IPS DF 6.9 (cell line): ENCODE measurements around the gene LRRN4CL.
"Not testable (repeated sequence)": the region's sequence is repeated elsewhere in the genome, so short reads cannot be mapped to it uniquely, and the experiment has no call there.

Experiments
- DNase-seq: peaks from one replicate; pipeline ENCODE4 v3.0.0-alpha.2; 2013; ENCODE audit warnings: low read depth, low spot score
- H3K27ac ChIP-seq: one replicate; pipeline ENCODE4 v1.5.1; 2013; ENCODE audit warnings: low read length, control low read depth
- H3K27me3 ChIP-seq: 2 replicates; pipeline ENCODE4 v1.6.1; 2013; ENCODE audit warnings: mild to moderate bottlenecking, low read length; ENCODE audit not compliant: control insufficient read depth, insufficient read depth
- H3K36me3 ChIP-seq: 2 replicates; pipeline ENCODE4 v1.6.1; 2013; ENCODE audit warnings: low read length; ENCODE audit not compliant: control insufficient read depth, insufficient read depth
- H3K4me1 ChIP-seq: 2 replicates; pipeline ENCODE4 v1.6.1; 2013; ENCODE audit warnings: low read length; ENCODE audit not compliant: control insufficient read depth, insufficient read depth
- H3K4me3 ChIP-seq: 2 replicates; pipeline ENCODE4 v1.5.1; 2013; ENCODE audit warnings: mild to moderate bottlenecking, low read length
- H3K9me3 ChIP-seq: 2 replicates; pipeline ENCODE4 v1.6.1; 2013; ENCODE audit warnings: low read length, inconsistent platforms; ENCODE audit not compliant: control insufficient read depth, insufficient read depth
- WGBS: extraction: QIAGEN DNeasy Blood & Tissue Kit; methylation state at CpG from one replicate; pipeline ENCODE4 v1.1.7; 2013; ENCODE audit warnings: mixed read lengths, missing lambda C conversion rate; ENCODE audit not compliant: insufficient read length, insufficient coverage; 5-methylcytosine and 5-hydroxymethylcytosine counted together

The LRRN4CL gene

DNA sequence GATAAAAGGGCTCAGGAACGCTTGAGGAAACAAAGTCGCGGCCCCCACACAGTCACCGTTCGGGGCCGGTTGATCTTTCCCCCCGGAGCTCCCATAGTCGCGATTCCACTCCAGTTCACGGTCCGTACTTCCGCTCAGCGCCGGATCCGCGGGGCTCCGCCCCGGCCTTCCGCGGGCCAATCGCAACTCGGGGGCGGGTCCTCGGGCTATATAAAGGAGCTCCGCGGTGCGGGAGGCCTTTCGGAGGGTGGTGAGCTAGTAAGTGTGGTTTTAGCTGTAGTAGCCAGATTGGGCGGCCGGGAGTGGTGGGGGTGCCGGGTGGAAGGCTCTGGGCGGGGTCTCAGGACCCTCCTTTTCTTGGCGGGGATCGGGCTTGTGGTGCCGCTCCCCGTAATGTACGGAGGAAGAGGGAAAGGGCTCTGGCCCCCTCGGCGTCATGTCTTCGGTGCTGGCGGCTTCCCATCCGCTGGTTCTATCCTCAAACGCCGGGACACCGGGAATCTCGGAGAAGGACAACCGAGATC is 24.2 kb downstream of the LRRN4CL start, which contains the start of the genes C11orf98 and CSKMT:
C11orf98 (minus strand) TSS at position 136 of the 524 bp plus-strand sequence; CDS start at position 95, 41 bp downstream.
CSKMT (plus strand) TSS at position 238 of the 524 bp plus-strand sequence. CDS start 568 bp downstream, outside the sequence.
- DNase-seq, result peak; percentile 60
- Histone ChIP-seq H3K4me1 (peaks cover 2% of the 10 kb centered on the region; the same call in 1 of the 2 replicates), H3K9me3 (no peaks in the 10 kb centered on the region), H3K27ac (no peak within 1 kb of the TSS), H3K36me3 (peaks cover 4% of the 10 kb centered on the region; the same call in 1 of the 2 replicates), H3K4me3 (peak within 1 kb of the TSS; percentile 81), H3K27me3 (no peaks in the 10 kb centered on the region)
- no CpG with 5 or more reads among the region's 47 CpGs for WGBS

- H3K27me3 ChIP-seq, result no peaks in the 10 kb centered on the region
- H3K27ac ChIP-seq, result no peak overlapping the region
- peaks cover 2% of the 10 kb centered on the region; the same call in 1 of the 2 replicates for H3K4me1 ChIP-seq
- DNase-seq, result no peak
- no CpG with 5 or more reads among the region's 36 CpGs for WGBS
- peaks cover 4% of the 10 kb centered on the region; the same call in 1 of the 2 replicates for H3K36me3 ChIP-seq
- peak overlapping the region; percentile 81 for H3K4me3 ChIP-seq
- H3K9me3 ChIP-seq, result no peaks in the 10 kb centered on the region
Measured at GRCh38 chr11:62664405-62665074, 24.8 kb downstream of the LRRN4CL start.

DNA sequence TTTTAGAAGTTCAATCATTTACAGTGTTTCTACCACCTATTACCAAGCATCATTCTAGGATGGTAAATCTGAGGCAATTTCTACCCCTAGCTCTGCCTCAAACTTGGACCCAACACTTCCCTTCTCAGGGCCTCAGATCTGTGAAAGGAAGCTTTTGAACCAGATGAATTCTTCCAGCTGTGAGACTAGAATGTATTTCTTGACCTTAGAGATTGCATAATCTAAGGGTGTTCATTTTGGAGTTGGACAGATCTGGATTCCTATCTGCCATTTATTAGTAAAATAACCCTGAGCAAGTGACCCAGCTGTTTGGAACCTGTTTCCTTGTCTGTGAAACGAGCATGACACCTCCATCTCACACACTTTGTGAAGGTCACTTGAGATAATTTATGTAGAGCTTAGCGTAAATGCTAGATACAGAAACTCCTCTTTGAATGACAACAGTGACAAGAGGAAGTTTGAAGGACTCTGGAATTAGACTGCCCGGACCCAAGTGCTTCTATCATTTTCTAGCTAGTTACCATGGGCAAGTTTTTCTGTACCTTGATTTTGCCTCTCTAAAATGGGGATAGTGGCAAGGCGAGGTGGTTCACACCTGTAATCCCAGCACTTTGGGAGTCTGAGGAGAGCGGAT is 32.4 kb downstream of the LRRN4CL start:
- no peak overlapping the region for H3K27ac ChIP-seq
- no peaks in the 10 kb centered on the region for H3K9me3 ChIP-seq
- no peaks in the 10 kb centered on the region for H3K27me3 ChIP-seq
- no peaks in the 10 kb centered on the region for H3K36me3 ChIP-seq
- H3K4me1 ChIP-seq, result no peaks in the 10 kb centered on the region
- no CpG with 5 or more reads among the region's 5 CpGs for WGBS
- DNase-seq, result no peak
- H3K4me3 ChIP-seq, result no peak overlapping the region

GRCh38 chr11:62654297-62654696 is 35.0 kb downstream of the LRRN4CL start:
- Histone ChIP-seq H3K27me3 (no peaks in the 10 kb centered on the region), H3K4me1 (no peaks in the 10 kb centered on the region), H3K9me3 (no peaks in the 10 kb centered on the region), H3K36me3 (peaks cover 4% of the 10 kb centered on the region), H3K27ac (no peak overlapping the region), H3K4me3 (no peak overlapping the region)
- 100% methylated on average over 1 of the region's 11 CpGs for WGBS
- no peak for DNase-seq

GRCh38 chr11:62652161-62653006 is 36.9 kb downstream of the LRRN4CL start:
- Histone ChIP-seq H3K4me3 (peak overlapping the region; percentile 98), H3K27me3 (no peaks in the 10 kb centered on the region), H3K4me1 (no peaks in the 10 kb centered on the region), H3K27ac (no peak overlapping the region), H3K36me3 (peaks cover 13% of the 10 kb centered on the region), H3K9me3 (no peaks in the 10 kb centered on the region)
- no peak for DNase-seq
- WGBS, result no CpG with 5 or more reads among the region's 16 CpGs

DNA sequence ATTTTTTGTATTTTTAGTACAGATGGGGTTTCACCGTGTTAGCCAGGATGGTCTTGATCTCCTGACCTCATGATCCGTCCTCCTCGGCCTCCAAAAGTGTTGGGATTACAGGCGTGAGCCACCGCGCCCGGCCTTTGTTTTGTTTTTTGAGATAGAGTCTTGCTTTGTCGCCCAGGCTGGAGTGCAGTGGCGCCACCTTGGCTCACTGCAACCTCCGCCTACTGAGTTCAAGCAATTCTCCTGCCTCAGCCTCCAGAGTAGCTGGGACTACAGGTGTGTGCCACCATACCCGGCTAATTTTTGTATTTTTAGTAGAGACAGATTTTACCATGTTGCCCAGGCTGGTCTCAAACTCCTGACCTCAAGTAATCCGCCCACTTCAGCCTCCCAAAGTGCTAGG is 39.0 kb downstream of the LRRN4CL start:
- H3K36me3 ChIP-seq, result peaks cover 13% of the 10 kb centered on the region
- not testable (repeated sequence) for H3K4me3 ChIP-seq, H3K4me1 ChIP-seq, H3K27ac ChIP-seq, DNase-seq, H3K9me3 ChIP-seq, H3K27me3 ChIP-seq
- WGBS, result no CpG with 5 or more reads among the region's 12 CpGs

GRCh38 chr11:62649486-62649885 is 39.8 kb downstream of the LRRN4CL start:
- no CpG with 5 or more reads among the region's 11 CpGs for WGBS
- no peak overlapping the region for H3K4me3 ChIP-seq

DNA sequence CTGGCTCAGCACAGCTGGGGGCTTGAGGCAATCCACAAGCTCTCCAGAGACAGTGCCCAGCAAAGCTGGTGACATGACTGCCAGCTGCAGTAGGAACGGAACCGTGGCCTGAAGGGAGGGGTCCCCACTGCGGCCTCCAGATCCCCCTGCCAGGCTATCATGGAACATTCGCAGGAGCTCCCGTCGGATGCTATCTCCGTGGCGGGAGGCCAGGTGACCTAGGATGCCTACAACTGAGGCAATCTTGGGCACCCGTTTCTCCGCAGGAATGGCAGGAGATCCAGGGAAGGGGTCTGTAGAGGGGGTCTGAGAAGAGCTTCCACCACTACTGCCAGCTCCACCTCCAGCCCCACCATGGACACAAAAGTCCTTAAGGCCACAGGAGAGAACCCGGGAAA is 40.4 kb downstream of the LRRN4CL start:
- Histone ChIP-seq H3K27ac (no peak overlapping the region), H3K4me1 (no peaks in the 10 kb centered on the region), H3K4me3 (no peak overlapping the region), H3K36me3 (peaks cover 13% of the 10 kb centered on the region), H3K9me3 (no peaks in the 10 kb centered on the region), H3K27me3 (no peaks in the 10 kb centered on the region)
- DNase-seq, result no peak
- WGBS, result no CpG with 5 or more reads among the region's 11 CpGs

More at GRCh38 chr11:62649486-62649885, 39.8 kb downstream of the LRRN4CL start:
- Histone ChIP-seq H3K36me3 (peaks cover 13% of the 10 kb centered on the region), H3K27me3 (no peaks in the 10 kb centered on the region), H3K27ac (no peak overlapping the region), H3K9me3 (no peaks in the 10 kb centered on the region), H3K4me1 (no peaks in the 10 kb centered on the region)
- DNase-seq, result no peak

GRCh38 chr11:62648185-62648966 is 41.0 kb downstream of the LRRN4CL start:
- DNase-seq, result no peak
- H3K4me1 ChIP-seq, result no peaks in the 10 kb centered on the region
- H3K4me3 ChIP-seq, result no peak overlapping the region
- no peaks in the 10 kb centered on the region for H3K27me3 ChIP-seq
- peaks cover 13% of the 10 kb centered on the region for H3K36me3 ChIP-seq
- H3K9me3 ChIP-seq, result no peaks in the 10 kb centered on the region
- WGBS, result no CpG with 5 or more reads among the region's 24 CpGs
- H3K27ac ChIP-seq, result no peak overlapping the region
